ENCODE measurements around the gene TNFRSF6B.

DNA sequence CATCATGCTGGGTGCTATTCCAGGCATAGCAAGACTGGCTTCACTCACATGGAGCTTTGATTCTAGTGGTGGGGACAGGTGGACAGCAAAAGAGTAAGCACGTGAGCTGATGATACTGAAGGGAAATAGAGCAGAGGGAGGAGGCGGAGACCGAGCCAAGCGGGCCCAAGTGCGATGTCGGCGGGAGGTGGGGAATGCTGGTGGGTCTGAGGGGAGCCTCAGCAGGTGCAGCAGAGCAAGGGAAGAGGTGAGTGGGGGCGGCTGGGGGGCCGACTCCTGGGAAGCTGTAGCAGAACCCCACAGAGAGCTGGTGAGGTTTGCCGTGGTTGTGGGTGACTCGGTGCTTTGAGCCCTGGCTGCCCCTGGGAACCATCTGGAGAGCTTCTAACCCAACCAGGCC, 28.1 kb upstream of the TNFRSF6B start:
- TF ChIP-seq, protein P1, sequence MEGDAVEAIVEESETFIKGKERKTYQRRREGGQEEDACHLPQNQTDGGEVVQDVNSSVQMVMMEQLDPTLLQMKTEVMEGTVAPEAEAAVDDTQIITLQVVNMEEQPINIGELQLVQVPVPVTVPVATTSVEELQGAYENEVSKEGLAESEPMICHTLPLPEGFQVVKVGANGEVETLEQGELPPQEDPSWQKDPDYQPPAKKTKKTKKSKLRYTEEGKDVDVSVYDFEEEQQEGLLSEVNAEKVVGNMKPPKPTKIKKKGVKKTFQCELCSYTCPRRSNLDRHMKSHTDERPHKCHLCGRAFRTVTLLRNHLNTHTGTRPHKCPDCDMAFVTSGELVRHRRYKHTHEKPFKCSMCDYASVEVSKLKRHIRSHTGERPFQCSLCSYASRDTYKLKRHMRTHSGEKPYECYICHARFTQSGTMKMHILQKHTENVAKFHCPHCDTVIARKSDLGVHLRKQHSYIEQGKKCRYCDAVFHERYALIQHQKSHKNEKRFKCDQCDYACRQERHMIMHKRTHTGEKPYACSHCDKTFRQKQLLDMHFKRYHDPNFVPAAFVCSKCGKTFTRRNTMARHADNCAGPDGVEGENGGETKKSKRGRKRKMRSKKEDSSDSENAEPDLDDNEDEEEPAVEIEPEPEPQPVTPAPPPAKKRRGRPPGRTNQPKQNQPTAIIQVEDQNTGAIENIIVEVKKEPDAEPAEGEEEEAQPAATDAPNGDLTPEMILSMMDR (IDR thresholded peaks at IDR 0.05): no peak
- no peak for TF ChIP-seq ZFX (IDR thresholded peaks at IDR 0.05; ENCODE audit: borderline replicate concordance)

All from 22Rv1 (cell line).